ENCODE results near the gene EYA2.

The EYA2 gene

DNA sequence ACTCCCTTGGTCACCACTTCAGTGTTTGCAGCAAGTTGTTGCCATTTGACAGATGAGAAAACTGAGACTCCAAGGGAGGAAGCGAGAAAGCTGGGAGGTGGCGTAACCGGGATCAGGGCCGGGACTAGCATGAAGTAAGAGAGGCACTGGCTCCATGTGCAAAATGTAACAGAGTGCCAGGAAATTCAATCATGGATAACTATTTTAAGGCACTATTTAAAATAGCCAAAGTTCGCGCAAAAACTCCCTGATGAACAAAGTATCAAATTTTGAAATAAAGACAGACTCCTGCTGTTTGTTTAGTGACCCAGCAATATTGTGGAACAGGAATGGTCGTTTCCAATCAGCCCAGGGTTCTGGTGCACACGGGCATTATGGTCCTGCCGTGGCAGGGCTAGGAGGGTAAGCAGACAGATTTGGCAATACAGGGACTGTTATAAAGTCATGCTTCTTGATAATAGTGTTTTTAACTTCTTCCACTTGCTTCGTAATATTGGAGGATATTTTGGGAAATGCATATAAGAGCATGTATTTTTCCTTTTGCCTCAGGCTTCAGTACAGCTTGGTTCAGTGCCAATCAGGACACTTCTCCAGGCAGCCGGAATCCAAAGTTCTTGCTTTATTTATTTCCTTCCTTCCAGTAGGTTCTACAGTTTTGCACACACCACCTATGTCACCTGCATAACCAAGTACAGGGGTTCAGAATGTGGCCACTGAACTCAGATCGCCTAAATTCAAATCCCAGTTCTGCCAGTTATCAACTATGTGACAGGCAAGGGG is 141.6 kb downstream of the EYA2 start:
- DNase-seq (ENCODE audit: low read depth in 2 of 2): no peak

DNA sequence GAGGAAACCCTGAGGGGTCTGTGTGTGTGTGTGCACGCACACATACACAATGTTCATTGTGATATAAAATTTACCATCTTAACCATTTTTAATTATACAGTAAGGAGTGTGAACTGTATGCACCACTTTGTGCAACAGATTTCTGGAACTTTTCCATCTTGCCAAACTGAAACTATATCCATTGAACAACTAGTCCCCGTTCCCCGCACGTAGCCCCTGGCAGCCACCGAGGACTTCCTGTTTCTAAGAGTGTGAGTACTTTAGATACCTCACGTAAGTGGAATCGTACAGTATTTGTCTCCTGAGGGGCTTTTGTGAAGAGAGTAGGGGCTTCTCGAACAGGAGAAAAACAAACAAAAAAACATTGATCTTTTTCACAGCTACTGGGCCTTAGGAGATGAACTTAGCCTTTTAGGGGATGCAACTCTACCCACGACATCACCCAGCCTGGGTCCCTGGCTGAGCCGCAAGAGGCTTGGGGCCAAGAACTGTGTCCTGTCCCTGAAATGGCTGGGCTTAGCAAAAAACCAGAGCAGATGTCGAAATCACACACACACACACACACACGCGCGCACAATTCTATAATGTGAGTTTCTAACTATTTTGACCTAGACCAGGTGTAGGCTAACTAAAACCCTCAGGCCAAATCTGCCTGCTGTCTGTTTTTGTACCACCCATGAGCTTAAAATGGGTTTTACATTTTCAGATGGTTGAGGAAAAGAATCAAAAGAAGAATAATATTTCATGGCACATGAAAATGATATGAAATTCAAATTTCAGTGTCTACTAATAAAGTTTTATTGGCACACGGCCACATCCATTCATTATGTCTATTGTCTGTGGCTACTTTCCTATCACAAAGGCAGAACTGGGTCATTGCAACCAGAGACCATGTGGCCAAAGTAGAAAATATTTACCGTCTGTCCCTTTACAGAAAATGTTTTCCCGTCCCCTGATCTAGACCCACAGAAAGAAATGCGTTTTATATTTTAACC is 144.2 kb downstream of the EYA2 start:
- no peak for DNase-seq (ENCODE audit: low read depth in 2 of 2)

GRCh38 chr20:47040506-47041125 is 146.0 kb downstream of the EYA2 start:
- DNase-seq (ENCODE audit: low read depth in 2 of 2): no peak

GRCh38 chr20:47041396-47041899 is 146.8 kb downstream of the EYA2 start:
- no peak for DNase-seq (ENCODE audit: low read depth in 2 of 2)

GRCh38 chr20:47042464-47042863 is 147.8 kb downstream of the EYA2 start:
- DNase-seq (ENCODE audit: low read depth in 2 of 2): no peak

GRCh38 chr20:47043086-47043485 is 148.4 kb downstream of the EYA2 start:
- no peak for DNase-seq (ENCODE audit: low read depth in 2 of 2)

- DNase-seq (ENCODE audit: low read depth in 2 of 2): no peak
Measured at GRCh38 chr20:47044938-47045337, 150.3 kb downstream of the EYA2 start.

GRCh38 chr20:47048054-47048453 is 153.4 kb downstream of the EYA2 start:
- no peak for DNase-seq (ENCODE audit: low read depth in 2 of 2)

- no peak for DNase-seq (ENCODE audit: low read depth in 2 of 2)
Measured at GRCh38 chr20:47049771-47050170, 155.1 kb downstream of the EYA2 start.

- DNase-seq (ENCODE audit: low read depth in 2 of 2): no peak
Measured at GRCh38 chr20:47050996-47051395, 156.4 kb downstream of the EYA2 start.

DNA sequence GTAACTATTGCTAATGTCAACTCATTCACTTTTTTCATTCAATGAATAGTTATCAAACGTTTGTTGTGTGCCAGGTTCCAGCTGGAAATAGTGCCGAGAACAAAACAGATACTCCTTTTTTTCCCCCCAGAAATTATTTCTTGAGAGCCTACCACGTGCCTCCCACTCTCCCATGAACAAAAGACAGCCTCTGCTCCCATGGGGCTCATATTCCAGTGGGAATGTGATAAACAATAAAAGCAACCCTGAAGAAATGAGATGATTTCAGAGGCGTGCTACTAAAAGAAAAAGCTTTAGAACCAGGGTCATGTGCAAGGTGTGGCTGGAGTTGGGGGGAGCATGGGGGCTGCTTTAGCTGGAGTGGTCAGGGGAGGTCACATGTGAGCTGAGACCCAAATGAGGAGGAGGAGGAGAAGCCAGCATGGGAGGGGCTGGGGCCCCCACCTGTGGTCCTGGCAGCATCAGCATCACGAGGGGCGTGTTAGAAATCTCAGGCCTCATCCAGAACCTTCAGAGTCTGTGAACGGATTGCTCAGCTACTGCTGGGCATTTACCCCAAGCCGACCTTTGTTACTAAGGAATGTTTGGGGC is 157.4 kb downstream of the EYA2 start:
- DNase-seq (ENCODE audit: low read depth in 2 of 2): no peak

DNA sequence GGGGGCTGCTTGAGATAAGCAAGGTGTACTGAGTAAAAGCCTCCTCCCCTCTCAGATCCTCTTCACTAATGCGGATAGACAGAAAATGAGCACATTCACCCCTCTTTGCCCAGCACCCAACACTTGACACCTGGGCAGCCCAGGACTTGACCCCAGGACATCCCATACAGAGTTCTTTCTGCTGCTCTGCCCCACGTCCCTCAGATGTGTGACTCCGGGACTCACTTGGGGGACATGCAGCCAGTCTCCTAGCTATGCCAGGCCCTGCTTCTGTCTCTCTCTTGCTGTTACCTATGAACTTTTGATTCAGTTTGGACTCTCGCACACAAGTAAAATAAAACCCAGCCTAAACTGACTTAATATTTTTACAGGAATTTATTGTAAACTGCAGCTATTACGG is 159.9 kb downstream of the EYA2 start:
- DNase-seq (ENCODE audit: low read depth in 2 of 2): no peak

DNA sequence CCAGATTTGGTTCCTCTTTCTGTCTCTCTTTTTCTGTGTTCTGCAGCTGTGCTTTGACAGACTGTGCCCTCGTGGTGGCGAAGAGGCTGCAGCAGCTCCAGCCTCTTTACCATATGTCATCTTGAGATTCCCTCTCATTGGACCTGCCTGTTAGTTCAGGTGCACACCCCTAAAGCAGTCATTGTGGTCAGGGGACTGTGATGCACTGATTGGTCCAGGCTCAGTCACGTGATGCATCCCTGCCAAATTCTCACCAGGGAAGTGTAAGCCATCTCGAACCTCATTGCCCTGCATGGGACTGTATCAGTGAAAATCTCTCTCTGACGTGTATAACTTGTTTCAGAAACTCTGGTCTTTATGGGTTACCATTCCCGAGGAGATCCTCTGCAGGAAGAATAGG is 160.3 kb downstream of the EYA2 start:
- DNase-seq (ENCODE audit: low read depth in 2 of 2): no peak

DNA sequence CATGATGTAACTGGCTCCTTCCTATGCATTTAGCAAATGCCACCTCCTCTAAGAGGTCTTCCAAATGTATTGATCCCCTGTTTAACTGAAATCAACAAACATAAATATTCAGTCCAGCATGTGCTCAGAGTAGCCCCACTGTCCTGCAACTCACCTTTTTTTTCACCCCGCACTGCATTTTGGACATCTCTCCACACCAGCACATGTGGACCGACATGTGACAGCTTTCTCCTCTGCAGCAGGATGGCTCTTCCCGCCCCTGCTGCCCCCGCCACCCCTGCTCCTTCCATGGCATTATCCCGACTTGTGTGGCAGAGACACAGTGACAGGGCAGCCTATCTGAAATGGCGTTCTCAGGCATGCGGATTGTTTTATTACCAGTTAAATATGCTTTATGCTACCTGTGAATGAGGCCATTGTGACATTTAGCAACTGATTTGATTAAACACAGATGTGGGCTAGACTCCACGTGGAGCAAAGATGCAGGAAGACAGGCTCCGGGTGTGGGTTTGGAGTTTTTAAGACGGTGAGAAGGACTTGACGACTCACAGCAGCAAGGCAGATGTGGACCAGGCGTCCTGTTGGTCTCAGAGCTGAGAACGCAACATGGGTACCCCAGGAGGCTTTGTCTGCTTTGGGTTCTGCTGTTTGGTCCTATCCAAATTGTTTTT is 161.2 kb downstream of the EYA2 start:
- DNase-seq (ENCODE audit: low read depth in 2 of 2): no peak

DNA sequence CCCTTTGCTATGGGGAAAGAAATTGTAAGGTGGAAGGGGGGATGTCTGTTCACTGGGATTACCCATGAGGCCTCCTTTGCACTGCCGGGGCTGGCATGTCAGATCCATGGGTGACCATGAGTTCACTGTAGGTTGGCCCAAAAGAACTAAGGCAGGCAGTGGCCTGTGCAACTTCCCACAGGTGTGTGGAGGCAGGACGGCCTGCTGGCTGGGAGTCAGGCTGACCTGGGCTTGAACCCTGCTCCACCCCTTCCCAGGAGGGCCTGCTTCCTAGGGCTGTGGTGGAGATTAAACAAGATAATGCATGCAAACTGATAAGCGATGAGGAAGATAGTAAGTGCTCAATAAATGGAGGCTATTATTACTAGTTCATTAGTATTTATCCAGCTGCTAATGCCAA is 163.0 kb downstream of the EYA2 start:
- DNase-seq (ENCODE audit: low read depth in 2 of 2): no peak

DNA sequence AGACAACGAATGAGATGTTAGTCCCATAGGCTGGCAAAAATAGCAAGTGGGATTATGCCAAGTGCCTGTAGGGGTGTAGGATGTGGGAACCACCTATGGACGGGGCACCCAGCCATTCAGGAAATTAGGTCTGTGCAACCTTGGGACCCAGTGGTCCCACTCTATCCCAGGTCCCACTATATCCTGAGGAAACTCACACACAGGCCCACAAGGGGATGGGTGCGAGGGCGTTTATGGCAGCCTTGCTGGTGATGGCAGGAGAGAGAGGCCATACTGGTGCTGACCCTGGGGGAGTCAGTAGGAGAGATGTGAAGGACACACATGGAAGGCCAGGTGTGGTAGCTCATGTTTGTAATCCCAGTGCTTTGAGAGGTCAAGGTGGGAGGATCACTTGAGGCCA is 163.6 kb downstream of the EYA2 start:
- DNase-seq (ENCODE audit: low read depth in 2 of 2): no peak

GRCh38 chr20:47059536-47059935 is 164.9 kb downstream of the EYA2 start:
- no peak for DNase-seq (ENCODE audit: low read depth in 2 of 2)

DNA sequence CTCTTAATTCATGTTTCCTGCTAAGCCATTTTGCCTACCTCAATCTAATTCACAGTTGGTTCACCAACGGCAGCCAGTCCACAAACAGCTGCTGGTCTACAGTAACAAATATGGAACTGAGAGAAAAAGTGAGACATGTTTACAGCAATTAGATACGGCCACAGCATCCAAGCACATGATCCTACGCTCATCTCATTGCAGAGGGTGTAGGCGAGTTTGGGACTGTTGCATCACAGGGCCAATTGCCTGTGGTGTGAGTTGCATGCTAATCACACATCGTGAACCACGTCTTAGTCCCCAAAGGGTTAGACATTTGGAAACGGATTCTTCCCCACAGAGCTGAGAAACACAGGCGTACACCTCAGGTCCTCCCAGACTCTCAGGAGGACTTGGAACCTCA is 166.9 kb downstream of the EYA2 start:
- DNase-seq (ENCODE audit: low read depth in 2 of 2): no peak

GRCh38 chr20:47062226-47062890 is 167.7 kb downstream of the EYA2 start:
- no peak for DNase-seq (ENCODE audit: low read depth in 2 of 2)

DNA sequence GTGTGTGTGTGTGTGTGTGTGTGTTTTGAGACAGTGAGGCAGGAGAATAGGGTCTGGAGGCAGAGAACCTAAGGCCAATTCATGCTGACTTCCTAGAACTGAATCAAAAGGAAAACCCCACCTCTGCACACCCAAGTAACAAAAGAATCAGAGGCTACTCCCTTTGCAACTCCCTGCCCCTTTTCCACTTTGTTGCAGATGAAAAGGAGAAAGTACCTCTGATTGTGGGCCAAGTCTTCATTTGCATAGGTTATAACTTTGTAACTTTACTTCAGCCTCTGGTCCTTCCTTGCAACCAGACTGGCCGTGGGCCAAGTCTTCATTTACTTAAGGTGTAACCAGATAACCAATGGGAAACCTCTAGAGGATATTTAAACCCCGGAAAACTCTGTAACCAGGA is 168.8 kb downstream of the EYA2 start:
- DNase-seq (ENCODE audit: low read depth in 2 of 2): no peak

DNA sequence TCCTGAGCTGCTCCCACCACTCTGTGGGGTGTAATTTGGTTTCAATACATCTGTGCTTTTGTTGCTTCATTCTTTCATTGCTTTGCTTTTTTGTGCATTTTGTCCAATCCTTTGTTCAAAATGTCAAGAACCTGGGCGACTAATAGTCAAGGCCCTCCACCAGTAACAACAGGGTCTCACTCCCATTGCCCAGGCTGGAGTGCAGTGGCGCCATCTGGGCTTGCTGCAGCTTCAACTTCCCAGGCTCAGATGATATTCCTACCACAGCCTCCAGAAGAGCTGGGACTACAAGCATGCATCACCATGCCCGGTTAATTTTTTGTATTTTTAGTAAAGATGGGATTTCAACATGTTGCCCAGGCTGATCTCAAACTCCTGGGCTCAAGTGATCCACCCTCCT is 169.2 kb downstream of the EYA2 start:
- no peak for DNase-seq (ENCODE audit: low read depth in 2 of 2)

Measured in activated CD8-positive, alpha-beta memory T cell treated with anti-CD3 and anti-CD28 coated beads for 4 hours (primary cell).